ENCODE measurements around the gene TXNRD2.

Gene TXNRD2

GRCh38 chr22:19981171-19981960 lies 39.7 kb upstream of the TXNRD2 start:
- no peak overlapping the region for H3K4me3 ChIP-seq (replicated peaks; ENCODE audit: low read depth, low read length)
- H3K36me3 ChIP-seq (ENCODE audit: control insufficient read depth, insufficient read depth, low read length): no peaks in the 10 kb centered on the region
- no peaks in the 10 kb centered on the region for H3K27me3 ChIP-seq (replicated peaks; ENCODE audit: control insufficient read depth, insufficient read depth, low read length)
- no peak for DNase-seq (ENCODE audit: extremely low read depth, insufficient read length)
- no peak for TF ChIP-seq CTCF (IDR thresholded peaks at IDR 0.05; ENCODE audit: insufficient read depth, low read length, poor library complexity, severe bottlenecking)

GRCh38 chr22:19980766-19981165 lies 39.1 kb upstream of the TXNRD2 start:
- no peak overlapping the region for H3K4me3 ChIP-seq (replicated peaks; ENCODE audit: low read depth, low read length)
- DNase-seq (ENCODE audit: extremely low read depth, insufficient read length): no peak
- no peak for TF ChIP-seq CTCF (IDR thresholded peaks at IDR 0.05; ENCODE audit: insufficient read depth, low read length, poor library complexity, severe bottlenecking)
- H3K36me3 ChIP-seq (ENCODE audit: control insufficient read depth, insufficient read depth, low read length): no peaks in the 10 kb centered on the region
- no peaks in the 10 kb centered on the region for H3K27me3 ChIP-seq (replicated peaks; ENCODE audit: control insufficient read depth, insufficient read depth, low read length)

- DNase-seq (ENCODE audit: extremely low read depth, insufficient read length): no peak
- Histone ChIP-seq H3K27me3 (replicated peaks; ENCODE audit: control insufficient read depth, insufficient read depth, low read length) (no peaks in the 10 kb centered on the region), H3K36me3 (ENCODE audit: control insufficient read depth, insufficient read depth, low read length) (no peaks in the 10 kb centered on the region), H3K4me3 (replicated peaks; ENCODE audit: low read depth, low read length) (no peak overlapping the region)
- no peak for TF ChIP-seq CTCF (IDR thresholded peaks at IDR 0.05; ENCODE audit: insufficient read depth, low read length, poor library complexity, severe bottlenecking)
These were observed 38.3 kb upstream of the TXNRD2 start for GRCh38 chr22:19979712-19980493.

GRCh38 chr22:19978748-19979147 lies 37.1 kb upstream of the TXNRD2 start:
- Histone ChIP-seq H3K4me3 (replicated peaks; ENCODE audit: low read depth, low read length) (no peak overlapping the region), H3K27me3 (replicated peaks; ENCODE audit: control insufficient read depth, insufficient read depth, low read length) (no peaks in the 10 kb centered on the region), H3K36me3 (ENCODE audit: control insufficient read depth, insufficient read depth, low read length) (no peaks in the 10 kb centered on the region)
- no peak for DNase-seq (ENCODE audit: extremely low read depth, insufficient read length)
- TF ChIP-seq CTCF (IDR thresholded peaks at IDR 0.05; ENCODE audit: insufficient read depth, low read length, poor library complexity, severe bottlenecking): no peak

- no peak for TF ChIP-seq CTCF (IDR thresholded peaks at IDR 0.05; ENCODE audit: insufficient read depth, low read length, poor library complexity, severe bottlenecking)
- H3K4me3 ChIP-seq (replicated peaks; ENCODE audit: low read depth, low read length): no peak overlapping the region
- H3K27me3 ChIP-seq (replicated peaks; ENCODE audit: control insufficient read depth, insufficient read depth, low read length): no peaks in the 10 kb centered on the region
- no peak for DNase-seq (ENCODE audit: extremely low read depth, insufficient read length)
- no peaks in the 10 kb centered on the region for H3K36me3 ChIP-seq (ENCODE audit: control insufficient read depth, insufficient read depth, low read length)
These were observed 36.0 kb upstream of the TXNRD2 start for GRCh38 chr22:19977296-19978243.

Data from GM06990 (cell line).